NCI-H524 (cell line): ENCODE results near the gene PTTG2.
"Not testable (repeated sequence)": the region's sequence is repeated elsewhere in the genome, so short reads cannot be mapped to it uniquely, and the experiment has no call there.

Source experiments
- DNase-seq, 2 experiments: peaks; one replicate each; lab custom pipeline; 2025; lab: John Stamatoyannopoulos, UW

Gene PTTG2

GRCh38 chr4:37956941-37957340, 3.3 kb upstream of the PTTG2 start:
- DNase-seq, result no peak

GRCh38 chr4:37958932-37959331, 1.3 kb upstream of the PTTG2 start:
- no peak for DNase-seq

DNA sequence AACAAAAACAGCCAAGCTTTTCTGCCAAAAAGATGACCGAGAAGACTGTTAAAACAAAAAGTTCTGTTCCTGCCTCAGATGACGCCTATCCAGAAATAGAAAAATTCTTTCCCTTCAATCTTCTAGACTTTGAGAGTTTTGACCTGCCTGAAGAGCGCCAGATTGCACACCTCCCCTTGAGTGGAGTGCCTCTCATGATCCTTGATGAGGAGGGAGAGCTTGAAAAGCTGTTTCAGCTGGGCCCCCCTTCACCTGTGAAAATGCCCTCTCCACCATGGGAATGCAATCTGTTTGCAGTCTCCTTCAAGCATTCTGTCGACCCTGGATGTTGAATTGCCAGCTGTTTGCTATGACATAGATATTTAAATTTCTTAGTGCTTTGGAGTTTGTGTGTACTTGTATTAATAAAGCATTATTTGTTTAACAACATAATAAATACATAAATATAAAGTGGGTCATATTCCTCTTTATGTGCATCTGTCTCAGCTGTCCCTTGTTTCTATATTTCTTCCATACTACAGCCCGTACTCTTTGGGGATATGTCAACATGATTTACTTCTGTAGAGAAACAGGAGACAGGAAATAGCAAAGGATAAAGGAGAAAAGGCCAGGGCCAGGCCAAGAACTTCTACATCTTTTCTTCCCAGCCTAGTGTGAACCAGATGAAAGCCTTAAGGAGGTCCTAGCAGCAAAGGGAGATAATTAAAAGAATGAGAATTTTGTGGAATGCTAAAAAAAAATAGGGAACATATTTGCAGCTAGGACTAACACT, 667 bp downstream of the PTTG2 start:
- DNase-seq, result peak; percentile 80 to 93

GRCh38 chr4:37964734-37965457, 4.7 kb downstream of the PTTG2 start:
- no peak for DNase-seq

DNA sequence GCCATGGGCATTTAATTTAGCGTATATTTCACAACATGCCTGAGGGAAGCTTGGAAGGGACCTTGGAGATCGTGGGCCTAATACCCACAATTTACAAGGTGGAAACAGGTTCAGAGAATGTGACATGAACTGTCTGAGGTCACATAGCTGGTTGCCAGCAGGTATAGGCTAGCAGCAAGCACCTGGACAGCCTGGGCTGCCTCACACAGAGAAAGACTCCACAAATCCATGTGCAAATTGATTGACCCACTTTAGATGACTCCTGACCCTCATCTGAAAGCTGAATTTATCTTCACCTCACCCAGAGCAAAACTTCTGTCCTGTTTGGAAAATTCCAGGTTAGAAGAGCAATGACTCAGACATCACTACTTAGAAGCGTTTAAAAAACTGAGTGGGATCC, 5.8 kb downstream of the PTTG2 start:
- no peak for DNase-seq

DNA sequence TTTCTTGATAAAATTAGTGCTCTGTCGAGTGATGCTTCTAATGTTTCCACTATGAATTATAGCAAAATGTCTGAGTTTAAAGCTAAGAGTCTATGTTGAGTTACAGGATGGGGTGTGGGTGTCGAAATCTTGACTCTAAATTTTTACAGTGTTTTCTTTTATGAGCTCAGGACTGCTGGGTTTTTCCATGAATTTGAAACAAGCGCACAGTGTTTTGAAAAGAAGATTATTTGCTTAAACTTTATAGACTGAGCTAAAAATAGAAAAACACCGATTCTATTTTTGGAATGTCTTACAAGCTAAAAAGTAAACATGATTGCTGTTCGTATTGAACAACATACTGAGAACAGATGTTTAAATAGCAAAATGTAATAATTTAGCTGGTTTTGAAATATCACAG, 7.5 kb downstream of the PTTG2 start:
- DNase-seq, result no peak

- no peak for DNase-seq
Measured at GRCh38 chr4:37968747-37969146, 8.5 kb downstream of the PTTG2 start.

DNA sequence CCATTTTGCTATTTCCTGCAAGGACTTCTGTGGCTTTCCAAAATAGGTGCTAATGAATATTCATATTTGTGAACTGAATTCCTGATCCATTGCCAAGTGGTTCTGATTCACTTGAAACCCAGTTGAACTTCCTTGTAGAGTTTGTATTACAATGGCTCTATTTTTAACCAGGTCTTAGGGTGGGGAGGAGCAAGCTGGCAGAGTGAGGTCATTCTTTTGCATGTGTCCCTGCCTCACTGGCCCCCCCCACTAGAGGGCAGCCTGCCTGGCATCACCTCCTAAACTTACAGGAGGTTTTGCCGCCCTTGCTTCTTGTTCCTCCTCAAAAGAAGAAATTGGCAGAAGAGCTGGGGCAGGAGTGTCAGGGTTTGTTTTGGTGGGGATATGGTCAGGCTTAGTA, 10.5 kb downstream of the PTTG2 start:
- no peak for DNase-seq

DNA sequence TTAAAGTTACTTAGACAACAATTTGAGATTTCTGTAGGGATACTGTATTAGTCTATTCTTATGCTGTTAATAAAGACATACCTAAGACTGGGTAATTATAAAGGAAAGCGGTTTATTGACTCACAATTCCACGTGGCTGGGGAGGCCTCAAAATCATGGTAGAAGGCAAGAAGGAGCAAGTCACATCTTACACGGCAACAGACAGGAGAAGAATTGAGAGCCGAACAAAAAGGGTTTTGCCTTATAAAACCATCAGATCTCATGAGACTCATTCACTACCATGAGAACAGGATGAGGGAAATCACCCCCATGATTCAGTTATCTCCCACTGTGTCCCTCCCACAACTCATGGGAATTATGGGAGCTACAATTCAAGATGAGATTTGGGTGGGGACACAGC, 11.0 kb downstream of the PTTG2 start:
- no peak for DNase-seq

DNA sequence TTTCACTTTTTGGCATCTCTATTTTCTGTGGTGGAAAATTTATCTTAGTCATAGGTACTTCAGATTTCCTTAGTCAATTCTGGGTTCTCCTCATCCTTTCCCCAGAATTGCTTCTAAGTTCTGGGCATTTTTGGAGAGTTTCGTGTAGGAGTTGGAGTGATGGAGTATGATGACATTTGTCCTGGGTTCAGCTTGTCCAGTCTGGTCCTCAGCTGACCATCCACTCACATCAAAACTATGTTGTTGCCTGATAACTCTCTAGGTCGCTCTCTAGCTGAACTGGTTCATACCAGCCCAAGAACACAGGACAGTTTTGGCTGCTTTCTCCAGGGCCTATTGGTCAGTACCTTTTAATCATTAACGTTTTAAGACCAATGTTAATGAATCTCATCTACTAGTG, 13.2 kb downstream of the PTTG2 start:
- DNase-seq, result no peak

DNA sequence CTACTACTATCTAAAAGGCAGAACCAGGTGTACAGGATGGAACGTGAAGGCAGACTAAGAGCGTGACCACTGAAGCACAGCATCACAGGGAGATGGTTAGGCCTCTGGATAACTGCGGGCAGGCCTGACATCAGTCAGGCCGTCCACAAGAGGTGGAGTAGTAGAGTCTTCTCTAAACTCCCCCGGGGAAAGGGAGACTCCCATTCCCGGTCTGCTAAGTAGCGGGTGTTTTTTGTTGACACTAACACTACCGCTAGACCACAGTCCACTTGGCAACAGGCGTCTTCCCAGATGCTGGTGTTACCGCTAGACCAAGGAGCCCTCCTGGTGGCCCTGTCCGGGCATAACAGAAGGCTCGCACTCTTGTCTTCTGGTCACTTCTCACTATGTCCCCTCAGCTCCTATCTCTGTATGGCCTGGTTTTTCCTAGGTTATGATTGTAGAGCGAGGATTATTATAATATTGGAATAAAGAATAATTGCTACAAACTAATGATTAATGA, 15.2 kb downstream of the PTTG2 start:
- DNase-seq, result not testable (repeated sequence)

- no peak for DNase-seq
Measured at GRCh38 chr4:37976507-37976906, 16.3 kb downstream of the PTTG2 start.

GRCh38 chr4:37976991-37977470, 16.8 kb downstream of the PTTG2 start:
- peak; percentile 32 to 63 for DNase-seq

- peak; percentile 17 to 69 for DNase-seq
Measured at GRCh38 chr4:37977471-37978247, 17.5 kb downstream of the PTTG2 start.

- DNase-seq, result no peak
Measured at GRCh38 chr4:37978248-37978924, 18.2 kb downstream of the PTTG2 start.

- no peak for DNase-seq
Measured at GRCh38 chr4:37980246-37980645, 20.0 kb downstream of the PTTG2 start.

DNA sequence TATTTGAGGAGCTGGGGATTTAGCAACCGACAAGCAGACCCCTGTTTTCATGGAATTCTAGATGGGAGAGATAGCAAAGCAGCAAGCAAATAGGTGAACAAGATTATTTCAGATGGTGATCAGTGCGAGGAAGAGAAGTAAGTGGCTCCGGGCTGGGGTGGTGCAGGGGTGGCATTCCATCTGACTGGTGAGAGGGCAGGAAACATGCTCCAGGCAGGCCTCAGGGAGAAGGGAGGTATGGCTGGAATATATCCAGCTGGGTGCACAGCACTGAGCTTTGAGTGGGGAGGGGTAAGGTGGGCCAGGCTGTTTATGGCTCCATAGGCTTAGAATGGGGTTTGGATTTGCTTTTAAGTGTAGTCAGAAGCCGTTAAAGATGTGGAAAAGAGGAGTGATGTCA, 21.2 kb downstream of the PTTG2 start:
- DNase-seq, result no peak

DNA sequence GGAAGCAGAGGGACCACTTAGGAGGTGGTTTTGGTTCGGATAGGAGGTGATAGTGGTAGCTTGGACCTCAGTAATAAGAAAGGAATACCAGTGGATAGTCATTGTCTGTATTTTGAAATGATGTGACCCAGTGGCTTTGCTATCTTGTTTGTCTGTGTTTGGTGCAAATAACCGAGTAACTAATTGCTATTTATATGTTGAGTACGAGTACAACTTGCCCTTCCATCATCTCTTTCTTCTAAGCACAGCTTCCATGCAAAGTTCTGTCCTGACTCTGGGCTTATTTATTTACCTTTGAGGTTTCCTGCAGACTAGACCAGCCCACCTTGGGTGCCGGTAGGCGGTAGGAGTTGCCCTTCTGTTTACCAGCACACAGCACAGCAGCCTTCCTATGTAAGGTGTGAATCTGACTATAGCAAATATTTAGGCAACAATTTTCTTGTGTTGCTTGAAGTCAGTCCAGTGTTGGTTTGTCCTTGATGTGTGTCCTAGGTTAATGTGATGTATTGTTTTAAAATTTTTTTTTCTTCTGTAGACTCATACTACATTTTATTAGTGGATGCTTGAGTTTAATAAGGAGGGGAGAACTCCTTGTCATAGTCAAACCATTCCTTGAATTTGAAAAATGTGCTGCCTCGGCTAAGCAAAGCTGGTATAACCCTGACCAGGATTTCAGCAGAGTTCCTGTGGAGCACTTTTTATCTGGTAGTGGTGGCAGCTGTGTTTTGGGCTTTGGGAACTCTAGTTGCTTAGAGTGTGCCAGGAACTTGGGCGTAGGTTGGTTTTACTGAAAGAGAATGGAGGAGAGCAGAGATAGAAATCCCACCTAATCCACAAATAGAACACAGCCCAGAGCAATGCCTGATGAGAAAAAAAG, 21.9 kb downstream of the PTTG2 start:
- no peak for DNase-seq

- DNase-seq, result no peak
Measured at GRCh38 chr4:37982736-37983135, 22.5 kb downstream of the PTTG2 start.

GRCh38 chr4:37983951-37984350, 23.8 kb downstream of the PTTG2 start:
- DNase-seq, result no peak

GRCh38 chr4:37985730-37986275, 25.6 kb downstream of the PTTG2 start:
- DNase-seq, result no peak
